Measurements from ENCODE around the gene TMC8.

The TMC8 gene

GRCh38 chr17:78144147-78144719 is 13.7 kb downstream of the TMC8 start (continued):
- TF ChIP-seq REST (tag by site-specific recombination; IDR thresholded peaks at IDR 0.05) = peak; percentile 40; the same call in 1 of the 2 replicates
- no peak for TF ChIP-seq ZNF239 (tag by site-specific recombination; IDR thresholded peaks at IDR 0.05)
- TF ChIP-seq MEIS1 (CRISPR knock-in tag; IDR thresholded peaks at IDR 0.05; ENCODE audit: borderline replicate concordance) = no peak
- peak; percentile 43; the same call in 1 of the 2 replicates for TF ChIP-seq IKZF3 (tag by site-specific recombination; IDR thresholded peaks at IDR 0.05)

DNA sequence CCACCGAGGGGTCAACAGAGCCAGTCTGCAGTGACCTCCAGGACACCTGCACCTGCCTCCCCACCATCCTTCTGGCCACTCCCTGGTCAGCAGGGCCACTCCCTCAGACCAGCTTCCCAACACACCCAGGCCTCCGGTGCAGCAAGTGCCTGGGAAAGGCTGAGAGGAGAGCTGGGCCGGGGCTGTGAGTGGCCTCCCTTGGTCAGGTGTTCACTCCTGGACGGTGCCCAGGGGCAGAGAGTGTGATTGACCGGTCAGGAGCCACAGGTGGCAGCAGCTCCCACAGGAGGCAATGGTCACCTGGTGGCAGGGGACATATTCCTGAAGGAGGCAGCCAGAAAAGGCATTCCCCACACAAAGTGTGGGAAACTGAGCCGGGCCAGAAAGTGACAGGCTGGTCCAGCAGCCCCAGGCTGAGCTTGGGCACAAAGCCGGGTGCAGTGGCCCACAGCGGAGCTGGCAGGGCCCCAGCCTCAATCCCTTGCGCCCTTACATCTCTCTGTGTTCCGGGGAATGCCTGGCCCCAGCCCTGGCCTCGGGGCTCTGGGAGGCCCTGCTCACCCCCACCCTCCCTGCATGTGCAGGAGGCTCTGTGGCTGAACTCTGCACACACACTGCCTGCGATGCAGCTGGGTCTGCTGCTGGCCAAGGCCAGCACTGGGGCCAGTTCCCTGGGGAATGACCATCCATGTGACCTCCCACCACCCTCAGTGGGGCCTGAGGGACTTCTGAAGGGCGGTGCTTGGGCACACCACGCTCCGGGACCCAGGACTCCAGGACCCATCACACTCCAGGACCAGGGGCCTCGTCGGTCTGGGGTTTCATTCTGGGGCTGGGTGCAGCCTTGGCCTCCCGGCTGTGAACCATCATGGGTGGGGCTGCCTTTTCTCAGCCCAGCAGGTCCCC is 14.4 kb downstream of the TMC8 start:
- no peaks in the 10 kb centered on the region for H3K36me3 ChIP-seq (ENCODE audit: control insufficient read depth in 2 of 2, insufficient read depth in 1 of 2, low read length in 2 of 2)
- no peaks in the 10 kb centered on the region for H3K9me3 ChIP-seq (ENCODE audit: control insufficient read depth, insufficient read depth, low read depth, low read length)
- POLR2A ChIA-PET = interaction anchor here (1.1 to 2.3 kb wide), 5 partner anchors 25 to 42 kb away, joined by 4 to 12 read pairs (median 6); partner anchors contain the start of genes AFMID and TK1
- no peak overlapping the region; the same call in 1 of the 2 replicates for H3K27ac ChIP-seq (ENCODE audit: extremely low read depth, low read depth, low read length)
- H3K4me1 ChIP-seq (ENCODE audit: control insufficient read depth, insufficient read depth, low read length) = peaks cover 4% of the 10 kb centered on the region
- H3K4me3 ChIP-seq (ENCODE audit: low read depth, low read length) = no peak overlapping the region
- TF ChIP-seq ZNF677 (tag by site-specific recombination; IDR thresholded peaks at IDR 0.05) (no peak), ZBTB17 (tag by site-specific recombination; IDR thresholded peaks at IDR 0.05) (peak; percentile 21; the same call in 1 of the 2 replicates), AEBP2 (tag by site-specific recombination; IDR thresholded peaks at IDR 0.05; ENCODE audit: borderline replicate concordance) (no peak), ZNF600 (tag by site-specific recombination; IDR thresholded peaks at IDR 0.05) (peak; percentile 12; the same call in 1 of the 2 replicates), ZNF146 (tag by site-specific recombination; IDR thresholded peaks at IDR 0.05) (no peak), SCRT2 (tag by site-specific recombination; IDR thresholded peaks at IDR 0.05) (peak; percentile 90), PRDM1 (tag by site-specific recombination; IDR thresholded peaks at IDR 0.05) (no peak)
- TF ChIP-seq, protein P1, sequence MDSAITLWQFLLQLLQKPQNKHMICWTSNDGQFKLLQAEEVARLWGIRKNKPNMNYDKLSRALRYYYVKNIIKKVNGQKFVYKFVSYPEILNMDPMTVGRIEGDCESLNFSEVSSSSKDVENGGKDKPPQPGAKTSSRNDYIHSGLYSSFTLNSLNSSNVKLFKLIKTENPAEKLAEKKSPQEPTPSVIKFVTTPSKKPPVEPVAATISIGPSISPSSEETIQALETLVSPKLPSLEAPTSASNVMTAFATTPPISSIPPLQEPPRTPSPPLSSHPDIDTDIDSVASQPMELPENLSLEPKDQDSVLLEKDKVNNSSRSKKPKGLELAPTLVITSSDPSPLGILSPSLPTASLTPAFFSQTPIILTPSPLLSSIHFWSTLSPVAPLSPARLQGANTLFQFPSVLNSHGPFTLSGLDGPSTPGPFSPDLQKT (IDR thresholded peaks at IDR 0.05; ENCODE audit: borderline replicate concordance, low read depth, low read length) = no peak
- CTCF ChIA-PET = interaction anchor here (0.6 to 1.6 kb wide), 8 partner anchors 18 to 827 kb away, joined by 3 to 5 read pairs (median 4); partner anchors contain the start of gene TK1

GRCh38 chr17:78146471-78146869 is 15.9 kb downstream of the TMC8 start:
- no peak overlapping the region for H3K27ac ChIP-seq (ENCODE audit: extremely low read depth, low read depth, low read length)
- ChIA-PET POLR2A (no interaction called here), CTCF (interaction anchor here (0.6 to 1.1 kb wide), 4 partner anchors 9 to 719 kb away, joined by 3 to 6 read pairs (median 3); no protein-coding TSS in a partner anchor)
- TF ChIP-seq SP2 (tag by site-specific recombination; IDR thresholded peaks at IDR 0.05) (no peak), OVOL3 (tag by site-specific recombination; IDR thresholded peaks at IDR 0.05) (no peak), ZNF394 (tag by site-specific recombination; IDR thresholded peaks at IDR 0.05; ENCODE audit: borderline replicate concordance) (no peak), IKZF3 (tag by site-specific recombination; IDR thresholded peaks at IDR 0.05) (no peak), ZBTB26 (tag by site-specific recombination; optimal IDR thresholded peaks at IDR 0.05) (no peak)
- TF ChIP-seq, protein P2, sequence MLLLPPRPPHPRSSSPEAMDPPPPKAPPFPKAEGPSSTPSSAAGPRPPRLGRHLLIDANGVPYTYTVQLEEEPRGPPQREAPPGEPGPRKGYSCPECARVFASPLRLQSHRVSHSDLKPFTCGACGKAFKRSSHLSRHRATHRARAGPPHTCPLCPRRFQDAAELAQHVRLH (tag by site-specific recombination; IDR thresholded peaks at IDR 0.05) = no peak
- TF ChIP-seq, protein P3, sequence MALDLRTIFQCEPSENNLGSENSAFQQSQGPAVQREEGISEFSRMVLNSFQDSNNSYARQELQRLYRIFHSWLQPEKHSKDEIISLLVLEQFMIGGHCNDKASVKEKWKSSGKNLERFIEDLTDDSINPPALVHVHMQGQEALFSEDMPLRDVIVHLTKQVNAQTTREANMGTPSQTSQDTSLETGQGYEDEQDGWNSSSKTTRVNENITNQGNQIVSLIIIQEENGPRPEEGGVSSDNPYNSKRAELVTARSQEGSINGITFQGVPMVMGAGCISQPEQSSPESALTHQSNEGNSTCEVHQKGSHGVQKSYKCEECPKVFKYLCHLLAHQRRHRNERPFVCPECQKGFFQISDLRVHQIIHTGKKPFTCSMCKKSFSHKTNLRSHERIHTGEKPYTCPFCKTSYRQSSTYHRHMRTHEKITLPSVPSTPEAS (tag by site-specific recombination; IDR thresholded peaks at IDR 0.05) = no peak
- H3K9me3 ChIP-seq (ENCODE audit: control insufficient read depth, insufficient read depth, low read depth, low read length) = no peaks in the 10 kb centered on the region
- H3K4me1 ChIP-seq (ENCODE audit: control insufficient read depth, insufficient read depth, low read length) = peaks cover 4% of the 10 kb centered on the region
- H3K36me3 ChIP-seq (ENCODE audit: control insufficient read depth in 2 of 2, insufficient read depth in 1 of 2, low read length in 2 of 2) = no peaks in the 10 kb centered on the region
- H3K4me3 ChIP-seq (ENCODE audit: low read depth, low read length) = no peak overlapping the region
